ENCODE measurements around the gene CDK1.

- TF ChIP-seq POLR2A (IDR thresholded peaks at IDR 0.05) (no peak), CTCF (IDR thresholded peaks at IDR 0.05) (no peak)
Observed at GRCh38 chr10:60796481-60796880, 18.2 kb downstream of the CDK1 start.

Measured in thyroid gland (tissue), 4 donors.